ENCODE results near the gene CREG2. TPM values are rescaled to one million over a fixed set of nuclear protein-coding genes. Genes with fewer than 3 reads are reported as not detected.

Gene CREG2, protein sequence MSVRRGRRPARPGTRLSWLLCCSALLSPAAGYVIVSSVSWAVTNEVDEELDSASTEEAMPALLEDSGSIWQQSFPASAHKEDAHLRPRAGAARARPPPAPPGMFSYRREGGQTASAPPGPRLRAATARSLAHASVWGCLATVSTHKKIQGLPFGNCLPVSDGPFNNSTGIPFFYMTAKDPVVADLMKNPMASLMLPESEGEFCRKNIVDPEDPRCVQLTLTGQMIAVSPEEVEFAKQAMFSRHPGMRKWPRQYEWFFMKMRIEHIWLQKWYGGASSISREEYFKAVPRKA
- 0.91 TPM in 1 of 2 replicates, not detected in the other for total RNA-seq

GRCh38 chr2:101387151-101387834 is at the start of gene CREG2:
Gene CREG2 (minus strand): TSS chr2:101387503. CDS start chr2:101387457, 46 bp downstream.

GRCh38 chr2:101308432-101309210 is 78.7 kb downstream of the CREG2 start, which contains the start of gene RNF149:
Gene RNF149 (minus strand): TSS chr2:101308701. CDS start chr2:101308588, 113 bp downstream.

Other genes starting within 250 kb of the CREG2 start
- gene TBC1D8, start 236.1 kb downstream of the CREG2 start, total RNA-seq: 1.9 and 5.0 TPM in 2 replicates
- 42.8 and 47.1 TPM in 2 replicates for gene CNOT11, start 134.6 kb downstream of the CREG2 start, total RNA-seq
- 32.9 and 36.6 TPM in 2 replicates for gene RNF149, start 78.8 kb downstream of the CREG2 start, total RNA-seq
- gene RFX8, start 87.6 kb upstream of the CREG2 start, total RNA-seq: 0.16 and 3.5 TPM in 2 replicates